Measurements from ENCODE around the gene CPA4. TPM values are rescaled to one million over a fixed set of nuclear protein-coding genes. Genes with fewer than 3 reads are reported as not detected.
A peak's percentile ranks its signal among the peaks of the same experiment; 100 is the strongest.

The CPA4 gene
- total and polyA plus RNA-seq, 2 of the 13 experiments (the other 11 are each of a cell fraction or from before 2014, with no cell fraction given): 0.20 to 0.22 TPM

GRCh38 chr7:130363026-130363847 is 70.3 kb downstream of the CPA4 start (continued):
- TF ChIP-seq, protein P1, sequence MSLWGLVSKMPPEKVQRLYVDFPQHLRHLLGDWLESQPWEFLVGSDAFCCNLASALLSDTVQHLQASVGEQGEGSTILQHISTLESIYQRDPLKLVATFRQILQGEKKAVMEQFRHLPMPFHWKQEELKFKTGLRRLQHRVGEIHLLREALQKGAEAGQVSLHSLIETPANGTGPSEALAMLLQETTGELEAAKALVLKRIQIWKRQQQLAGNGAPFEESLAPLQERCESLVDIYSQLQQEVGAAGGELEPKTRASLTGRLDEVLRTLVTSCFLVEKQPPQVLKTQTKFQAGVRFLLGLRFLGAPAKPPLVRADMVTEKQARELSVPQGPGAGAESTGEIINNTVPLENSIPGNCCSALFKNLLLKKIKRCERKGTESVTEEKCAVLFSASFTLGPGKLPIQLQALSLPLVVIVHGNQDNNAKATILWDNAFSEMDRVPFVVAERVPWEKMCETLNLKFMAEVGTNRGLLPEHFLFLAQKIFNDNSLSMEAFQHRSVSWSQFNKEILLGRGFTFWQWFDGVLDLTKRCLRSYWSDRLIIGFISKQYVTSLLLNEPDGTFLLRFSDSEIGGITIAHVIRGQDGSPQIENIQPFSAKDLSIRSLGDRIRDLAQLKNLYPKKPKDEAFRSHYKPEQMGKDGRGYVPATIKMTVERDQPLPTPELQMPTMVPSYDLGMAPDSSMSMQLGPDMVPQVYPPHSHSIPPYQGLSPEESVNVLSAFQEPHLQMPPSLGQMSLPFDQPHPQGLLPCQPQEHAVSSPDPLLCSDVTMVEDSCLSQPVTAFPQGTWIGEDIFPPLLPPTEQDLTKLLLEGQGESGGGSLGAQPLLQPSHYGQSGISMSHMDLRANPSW (CRISPR knock-in tag; IDR thresholded peaks at IDR 0.05; ENCODE audit: borderline replicate concordance): no peak
- TF ChIP-seq ZBTB7A (CRISPR knock-in tag; IDR thresholded peaks at IDR 0.05) (no peak), FOSL2 (CRISPR knock-in tag; IDR thresholded peaks at IDR 0.05) (peak; percentile 91), FOXA3 (CRISPR knock-in tag; IDR thresholded peaks at IDR 0.05) (peak; percentile 16; the same call in 1 of the 2 replicates), SMAD1 (CRISPR knock-in tag; IDR thresholded peaks at IDR 0.05; ENCODE audit: borderline replicate concordance, low read depth) (no peak), SAP130 (CRISPR knock-in tag; IDR thresholded peaks at IDR 0.05; ENCODE audit: low read depth) (peak; percentile 43; the same call in 1 of the 2 replicates), FOSL1 (CRISPR knock-in tag; IDR thresholded peaks at IDR 0.05; ENCODE audit: borderline replicate concordance) (0 out of 2 replicates have a peak, but pooled peaks have one; percentile 8), BRF2 (CRISPR knock-in tag; IDR thresholded peaks at IDR 0.05) (no peak), ZNF367 (CRISPR knock-in tag; IDR thresholded peaks at IDR 0.05; ENCODE audit: borderline replicate concordance) (no peak), JUND (CRISPR knock-in tag; IDR thresholded peaks at IDR 0.05) (no peak), ZNF556 (CRISPR knock-in tag; IDR thresholded peaks at IDR 0.05; ENCODE audit: borderline replicate concordance) (no peak), TAF15 (IDR thresholded peaks at IDR 0.05; ENCODE audit: low read depth, low read length, poor library complexity, severe bottlenecking) (no peak), PHF8 (CRISPR knock-in tag; IDR thresholded peaks at IDR 0.05) (no peak), ZNF644 (CRISPR knock-in tag; IDR thresholded peaks at IDR 0.05; ENCODE audit: low read depth) (0 out of 2 replicates have a peak, but pooled peaks have one; percentile 36), TEAD3 (CRISPR knock-in tag; optimal IDR thresholded peaks at IDR 0.05; ENCODE audit: borderline replicate concordance) (peak; percentile 54), RBM39 (IDR thresholded peaks at IDR 0.05; ENCODE audit: low read depth, low read length, poor library complexity, severe bottlenecking) (no peak), AGO1 (IDR thresholded peaks at IDR 0.05; ENCODE audit: low read depth, low read length, poor library complexity, severe bottlenecking) (no peak)
- TF ChIP-seq, protein P2, sequence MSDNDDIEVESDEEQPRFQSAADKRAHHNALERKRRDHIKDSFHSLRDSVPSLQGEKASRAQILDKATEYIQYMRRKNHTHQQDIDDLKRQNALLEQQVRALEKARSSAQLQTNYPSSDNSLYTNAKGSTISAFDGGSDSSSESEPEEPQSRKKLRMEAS (IDR thresholded peaks at IDR 0.05): no peak
- TF ChIP-seq, protein P3, sequence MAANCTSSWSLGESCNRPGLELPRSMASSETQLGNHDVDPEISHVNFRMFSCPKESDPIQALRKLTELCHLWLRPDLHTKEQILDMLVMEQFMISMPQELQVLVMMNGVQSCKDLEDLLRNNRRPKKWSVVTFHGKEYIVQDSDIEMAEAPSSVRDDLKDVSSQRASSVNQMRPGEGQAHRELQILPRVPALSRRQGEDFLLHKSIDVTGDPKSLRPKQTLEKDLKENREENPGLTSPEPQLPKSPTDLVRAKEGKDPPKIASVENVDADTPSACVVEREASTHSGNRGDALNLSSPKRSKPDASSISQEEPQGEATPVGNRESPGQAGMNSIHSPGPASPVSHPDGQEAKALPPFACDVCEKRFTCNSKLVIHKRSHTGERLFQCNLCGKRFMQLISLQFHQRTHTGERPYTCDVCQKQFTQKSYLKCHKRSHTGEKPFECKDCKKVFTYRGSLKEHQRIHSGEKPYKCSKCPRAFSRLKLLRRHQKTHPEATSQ (CRISPR knock-in tag; IDR thresholded peaks at IDR 0.05; ENCODE audit: borderline replicate concordance): no peak
- TF ChIP-seq, protein P4, sequence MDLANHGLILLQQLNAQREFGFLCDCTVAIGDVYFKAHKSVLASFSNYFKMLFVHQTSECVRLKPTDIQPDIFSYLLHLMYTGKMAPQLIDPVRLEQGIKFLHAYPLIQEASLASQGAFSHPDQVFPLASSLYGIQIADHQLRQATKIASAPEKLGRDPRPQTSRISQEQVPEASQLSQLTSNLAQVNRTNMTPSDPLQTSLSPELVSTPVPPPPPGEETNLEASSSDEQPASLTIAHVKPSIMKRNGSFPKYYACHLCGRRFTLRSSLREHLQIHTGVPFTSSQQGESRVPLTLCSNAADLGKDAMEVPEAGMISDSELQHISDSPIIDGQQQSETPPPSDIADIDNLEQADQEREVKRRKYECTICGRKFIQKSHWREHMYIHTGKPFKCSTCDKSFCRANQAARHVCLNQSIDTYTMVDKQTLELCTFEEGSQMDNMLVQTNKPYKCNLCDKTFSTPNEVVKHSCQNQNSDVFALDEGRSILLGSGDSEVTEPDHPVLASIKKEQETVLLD (CRISPR knock-in tag; IDR thresholded peaks at IDR 0.05; ENCODE audit: low read depth): no peak
